Measurements from ENCODE around the gene CAV1.

CAV1 gene

GRCh38 chr7:116532102-116532688 is 7.4 kb downstream of the CAV1 start:
- no peak for DNase-seq

- no peak for DNase-seq
Measured at GRCh38 chr7:116534790-116535189, 10.0 kb downstream of the CAV1 start.

DNA sequence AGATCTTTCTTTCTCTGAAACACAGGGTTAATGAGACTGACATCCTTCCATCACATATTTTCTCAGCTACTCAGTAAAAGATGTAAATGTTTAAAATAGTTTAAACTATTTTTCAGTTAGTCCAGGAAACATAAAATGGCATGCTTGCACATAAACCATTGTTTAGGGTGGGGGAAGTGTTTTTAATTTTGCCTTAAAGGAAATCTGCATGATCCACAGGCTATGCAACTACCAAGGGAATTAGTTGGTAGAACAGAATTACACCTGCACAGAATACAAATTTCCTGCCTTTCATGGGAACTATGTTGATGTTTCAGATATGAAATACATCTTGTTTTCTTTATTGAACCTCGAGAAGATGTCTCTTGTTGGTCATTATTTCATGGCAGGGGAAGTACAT is 10.6 kb downstream of the CAV1 start:
- no peak for DNase-seq

DNA sequence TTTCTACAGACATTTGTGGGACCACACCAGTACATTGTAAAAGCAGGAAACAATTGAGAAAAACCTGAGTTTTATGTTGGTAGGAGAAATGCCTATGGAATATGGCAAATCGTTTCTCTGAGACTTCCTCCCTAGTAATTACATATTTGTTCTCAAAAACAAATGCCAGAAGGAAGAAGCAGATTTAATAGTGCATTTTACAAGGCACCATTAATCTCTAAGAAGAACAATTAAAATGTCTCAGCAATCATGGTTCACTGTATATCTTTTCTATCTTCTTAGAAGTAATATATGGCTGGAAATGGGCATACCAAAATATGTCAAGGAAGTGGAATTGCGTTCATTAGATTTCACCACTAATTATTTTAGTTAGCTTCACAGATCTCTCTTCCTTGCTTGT is 13.3 kb downstream of the CAV1 start:
- DNase-seq: no peak

DNA sequence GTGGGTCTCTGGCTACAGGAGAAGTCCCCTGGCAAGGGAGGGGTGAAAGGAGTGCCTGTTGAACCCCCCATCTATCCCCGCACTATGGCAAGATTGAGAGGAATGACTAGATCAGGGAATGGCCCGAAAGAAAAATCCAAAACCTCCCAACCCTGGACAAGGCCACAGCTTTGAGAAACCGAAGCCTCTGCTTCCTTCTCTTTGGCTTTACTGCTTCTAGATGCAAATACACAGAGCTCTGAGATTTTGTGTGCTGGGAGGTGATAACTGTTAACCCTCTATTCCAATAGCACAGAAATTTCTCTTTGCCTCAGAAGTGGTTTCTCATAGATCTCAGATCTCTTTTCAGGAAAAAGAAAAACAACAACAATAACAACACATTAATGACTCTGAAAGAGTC is 15.0 kb downstream of the CAV1 start:
- DNase-seq: no peak

DNA sequence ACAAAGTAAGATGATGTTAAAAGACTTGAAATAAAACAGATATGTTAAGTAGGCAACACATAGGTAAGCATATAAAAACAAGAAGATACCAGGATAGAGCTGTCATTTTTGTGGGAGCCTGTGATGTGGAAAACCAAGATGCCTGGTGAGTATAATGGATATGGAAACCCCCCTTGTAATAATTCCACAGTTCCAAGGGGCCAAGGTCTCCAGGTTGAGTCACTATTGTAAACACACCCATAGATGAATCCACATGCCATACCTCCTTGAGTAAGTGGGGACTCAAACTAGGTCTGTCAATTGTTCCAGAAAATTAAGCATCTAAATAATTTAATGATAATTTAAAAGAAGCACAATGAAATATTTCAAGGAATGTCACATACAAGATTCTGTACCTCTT is 15.9 kb downstream of the CAV1 start:
- DNase-seq: no peak

DNA sequence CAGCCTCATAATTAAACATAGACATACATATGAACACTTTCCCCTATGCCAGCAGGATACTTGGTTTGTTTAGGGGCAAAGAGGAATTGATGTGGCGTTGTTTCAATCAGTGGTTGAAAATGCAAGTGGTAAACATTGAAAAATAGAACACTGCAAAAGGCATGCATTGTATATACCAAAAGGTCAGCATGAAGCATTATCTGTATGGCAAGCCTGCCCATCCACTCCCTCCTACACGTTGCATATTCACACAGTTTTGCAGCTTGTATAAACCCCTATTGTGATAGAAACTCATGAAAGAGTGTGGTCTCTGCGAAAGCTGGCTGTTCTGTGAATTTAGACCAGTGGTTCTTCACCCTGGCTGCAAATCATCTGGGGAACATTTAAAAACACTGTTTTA is 17.1 kb downstream of the CAV1 start:
- DNase-seq: no peak

DNA sequence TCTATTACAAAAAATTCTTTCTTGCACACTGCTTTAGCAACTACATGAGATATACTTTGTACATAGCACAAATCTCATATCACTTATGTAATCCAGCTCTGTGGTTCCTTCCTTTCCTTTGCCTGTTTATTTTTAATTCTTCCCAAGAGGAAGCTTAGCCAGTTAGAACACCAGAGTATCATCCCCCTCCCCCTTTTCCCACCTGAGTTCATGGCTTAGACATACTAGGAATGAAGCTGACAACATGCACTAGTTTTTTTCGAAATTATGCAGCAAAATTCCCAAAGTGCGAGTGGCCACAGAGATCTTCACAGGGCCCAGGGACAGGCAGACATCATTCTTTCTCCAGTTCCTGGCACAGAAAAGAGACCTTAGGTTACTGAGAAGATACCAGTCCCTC is 17.8 kb downstream of the CAV1 start:
- no peak for DNase-seq

DNA sequence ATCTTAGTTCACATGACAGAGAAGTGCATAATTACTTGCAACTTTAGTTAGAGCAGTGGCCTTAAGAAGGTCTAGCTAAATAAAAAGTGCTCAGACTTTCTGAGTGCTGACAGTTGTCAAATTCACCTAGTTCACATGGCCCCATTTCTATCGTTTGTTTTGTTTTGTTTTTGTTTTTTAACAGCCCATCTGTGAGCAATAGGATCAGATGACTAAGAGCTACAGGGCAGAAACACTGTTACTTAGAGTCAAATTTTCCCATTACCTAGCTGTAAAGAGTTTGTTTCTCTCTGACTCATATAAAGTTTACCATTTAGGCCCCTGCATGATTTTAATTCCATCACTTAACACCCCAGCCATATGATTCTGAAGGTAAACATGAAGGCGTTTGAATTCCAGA is 18.8 kb downstream of the CAV1 start:
- DNase-seq: no peak

- DNase-seq: no peak
Measured at GRCh38 chr7:116544487-116544886, 19.7 kb downstream of the CAV1 start.

- DNase-seq: no peak
Measured at GRCh38 chr7:116545411-116545993, 20.7 kb downstream of the CAV1 start.

- no peak for DNase-seq
Measured at GRCh38 chr7:116546054-116546453, 21.2 kb downstream of the CAV1 start.

GRCh38 chr7:116546916-116547315 is 22.1 kb downstream of the CAV1 start:
- no peak for DNase-seq

- no peak for DNase-seq
Measured at GRCh38 chr7:116547347-116547746, 22.5 kb downstream of the CAV1 start.

DNA sequence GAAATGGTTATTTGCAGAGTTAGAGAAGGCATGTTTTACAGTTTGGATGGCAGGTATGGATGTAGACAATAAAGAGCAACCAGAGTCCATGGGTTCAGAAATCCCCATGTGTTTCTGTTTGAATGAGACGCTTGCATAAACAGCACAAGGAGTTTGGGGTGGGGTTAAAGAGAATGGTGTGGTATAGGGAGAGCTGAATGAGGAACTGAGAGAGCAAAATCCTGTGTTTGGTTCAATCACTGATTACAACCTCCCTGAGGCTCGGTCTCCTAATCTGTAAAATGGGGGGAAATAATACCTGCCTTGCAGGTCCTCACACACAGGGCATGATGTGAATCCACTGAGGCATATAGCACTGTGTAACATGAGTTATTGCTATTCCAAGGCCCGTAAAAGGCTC is 23.7 kb downstream of the CAV1 start:
- DNase-seq: no peak

GRCh38 chr7:116549370-116549769 is 24.5 kb downstream of the CAV1 start:
- DNase-seq: no peak

DNA sequence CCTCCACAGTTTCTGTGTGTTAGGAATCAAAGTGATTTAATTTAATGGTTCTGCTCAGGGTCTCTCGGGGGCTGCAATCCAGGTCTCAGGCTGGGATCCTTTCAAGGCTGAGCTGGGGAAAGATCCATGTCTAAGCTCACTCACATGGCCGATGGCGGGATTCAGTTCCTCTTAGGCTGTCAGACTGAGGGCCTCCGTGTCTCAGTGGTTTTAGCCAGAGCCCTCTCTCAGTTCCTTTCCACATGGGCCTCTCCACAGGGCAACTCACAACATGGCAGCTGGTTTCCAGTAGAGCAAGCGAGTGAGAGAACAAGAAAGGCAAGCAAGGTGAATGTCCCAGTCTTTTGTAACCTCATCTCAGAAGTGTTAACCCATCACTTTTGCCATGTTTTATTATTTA is 26.9 kb downstream of the CAV1 start:
- no peak for DNase-seq

DNA sequence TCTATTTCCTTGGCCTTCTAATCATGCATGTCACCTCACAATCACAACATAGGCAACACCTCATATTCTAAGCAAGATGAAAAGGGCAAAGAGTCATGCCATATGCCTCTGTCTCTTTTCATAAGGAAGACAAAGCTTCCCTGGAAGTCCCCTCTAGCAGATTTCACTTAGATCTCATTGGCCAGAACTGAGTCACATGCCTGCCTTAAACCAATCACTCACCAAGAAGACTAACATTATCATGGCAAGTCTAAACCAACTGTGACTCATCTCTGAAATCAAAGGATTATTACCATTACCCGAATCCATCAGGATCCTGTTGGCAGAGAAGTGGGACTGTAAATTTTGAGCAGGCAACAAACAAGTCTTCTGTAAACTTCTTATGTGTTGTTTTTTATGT is 27.8 kb downstream of the CAV1 start:
- no peak for DNase-seq

DNA sequence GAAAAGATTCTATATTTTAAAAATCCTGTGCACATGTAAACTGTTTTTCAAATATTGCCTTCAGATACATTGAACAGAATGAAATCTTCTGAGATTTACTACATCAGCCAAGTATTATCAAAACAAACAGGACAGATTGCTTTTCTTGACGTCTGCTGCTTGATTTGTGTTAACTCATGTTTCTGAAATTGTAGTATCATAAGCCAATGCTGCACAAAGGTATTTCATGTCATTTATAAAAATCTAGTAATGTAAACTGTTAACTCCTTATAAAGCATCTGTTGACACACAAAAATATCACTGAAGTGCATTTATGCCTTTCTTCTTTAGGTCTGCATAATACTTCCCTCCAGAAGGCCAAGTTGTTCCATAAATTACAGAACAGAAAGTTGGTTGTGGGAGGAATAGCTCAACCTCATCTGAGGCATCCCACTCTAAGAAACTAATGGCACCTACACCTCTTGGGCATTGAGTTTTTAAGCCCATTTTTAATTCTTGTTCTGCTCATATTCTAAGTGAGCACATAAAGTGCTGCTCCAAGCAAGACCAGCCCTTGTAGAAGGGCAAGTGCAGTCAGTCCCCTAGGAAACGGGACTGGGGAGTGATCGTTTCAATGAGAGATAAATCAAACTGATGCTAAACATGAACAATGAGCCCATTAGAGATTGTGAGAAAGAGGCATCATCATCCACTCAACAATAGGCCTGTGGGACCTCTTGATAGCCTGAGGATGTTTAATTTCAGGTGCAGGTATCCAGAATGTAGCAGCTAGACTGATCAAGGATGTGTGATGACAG is 28.5 kb downstream of the CAV1 start:
- no peak for DNase-seq

GRCh38 chr7:116554436-116554835 is 29.6 kb downstream of the CAV1 start:
- DNase-seq: no peak

DNA sequence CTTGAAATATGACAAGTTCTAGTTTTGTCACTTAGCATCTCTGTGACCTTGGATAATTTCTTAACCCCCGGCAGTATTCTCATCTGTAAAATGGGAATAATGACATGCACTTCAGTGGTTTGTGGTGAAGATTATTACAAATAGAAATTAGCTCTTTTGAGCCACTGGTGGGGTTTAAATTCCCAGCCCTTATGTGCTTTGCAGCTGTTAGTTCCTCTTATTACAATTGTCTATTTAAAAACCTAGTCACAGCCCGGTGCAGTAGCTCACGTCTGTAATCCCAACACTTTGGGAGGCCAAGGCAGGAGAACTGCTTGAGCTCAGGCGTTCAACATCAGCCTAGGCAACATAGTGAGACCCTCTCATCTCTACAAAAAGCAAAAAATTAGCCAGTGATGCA is 30.1 kb downstream of the CAV1 start:
- DNase-seq: no peak

GRCh38 chr7:116557066-116557585 is 32.3 kb downstream of the CAV1 start:
- DNase-seq: no peak

GRCh38 chr7:116557901-116558300 is 33.1 kb downstream of the CAV1 start:
- DNase-seq: no peak

All from DMS153 (cell line).